K562 (cell line): ENCODE measurements around the gene MCC. TPM values are rescaled to one million over a fixed set of nuclear protein-coding genes. Genes with fewer than 3 reads are reported as not detected.

ENCODE experiments used
- ATAC-seq: fragments of 200-7000 bp; cut with Tn5 transposase; 3 replicates; pipeline ENCODE4 v1.9.1; 2020; ENCODE audit warnings: moderate library complexity
- BruUV-seq: library from RNA; stranded (reverse); fragments of 400-500 nt; replicated peaks from 2 replicates; lab custom pipeline; 2021; lab: Mats Ljungman, UMichigan
- CTCF ChIA-PET: fragments of 300-600 bp; formaldehyde crosslinking; extraction: SDS; loops from one replicate; lab custom pipeline; 2021; ENCODE audit warnings: low intra/inter-chr PET ratio; lab: Yijun Ruan, JAX
- POLR2A ChIA-PET: fragments of 300-600, 350-650 bp; sonication (Branson Sonifier 250); formaldehyde crosslinking; extraction: SDS; loops from one replicate; lab custom pipeline; 2021; ENCODE audit warnings: antibody characterized with exemption, inconsistent platforms; lab: Yijun Ruan, JAX
- DNase-seq, 4 experiments: peaks; one replicate each; pipeline versions ENCODE4 v3.0.0 to v3.0.0-alpha.2; 2011 to 2018; ENCODE audit warnings: low spot score in 3 of 4, mixed read lengths in 3 of 4; ENCODE audit errors: extremely low read depth in 1 of 4
- FAIRE-seq: peaks from 2 replicates; lab custom pipeline; 2011; peaks lifted over from hg19 to GRCh38; lab: Jason Lieb, UNC
- H2AFZ ChIP-seq: 2 replicates; pipeline ENCODE4 v1.6.0; 2011; ENCODE audit warnings: low read depth, low read length, control low read depth, inconsistent platforms
- H3K27ac ChIP-seq: fragments of 200-600 bp; 3 replicates; pipeline ENCODE4 v1.8.0; 2011; ENCODE audit warnings: low read depth, mild to moderate bottlenecking, control low read depth, inconsistent platforms, low read length, moderate library complexity, mixed read lengths; ENCODE audit errors: extremely low read depth
- H3K27me3 ChIP-seq, 2 experiments: fragments of 300-600 bp in 1 of 2; 2 replicates in 1 of 2; 3 replicates in 1 of 2; pipeline versions ENCODE4 v1.6.0 to v1.8.0; 2011; ENCODE audit warnings: inconsistent platforms in 2 of 2, low read length in 2 of 2, mild to moderate bottlenecking in 1 of 2, mixed read lengths in 1 of 2, moderate library complexity in 1 of 2; ENCODE audit not compliant: control insufficient read depth in 2 of 2, insufficient read depth in 2 of 2
- H3K36me3 ChIP-seq: fragments of 300-600 bp; 3 replicates; pipeline ENCODE4 v1.8.0; 2011; ENCODE audit warnings: mild to moderate bottlenecking, low read length, inconsistent platforms; ENCODE audit not compliant: control insufficient read depth, insufficient read depth
- H3K4me1 ChIP-seq, 2 experiments: fragments of 200-600 bp in 1 of 2; replicated peaks in 1 of 2; 2 replicates in 1 of 2; 3 replicates in 1 of 2; pipeline versions ENCODE4 v1.5.1 to v1.8.0; 2011; ENCODE audit warnings: inconsistent platforms in 2 of 2, low read length in 2 of 2, mild to moderate bottlenecking in 1 of 2, mixed read lengths in 1 of 2, moderate library complexity in 1 of 2; ENCODE audit not compliant: control insufficient read depth in 2 of 2, insufficient read depth in 2 of 2
- H3K4me2 ChIP-seq: 2 replicates; pipeline ENCODE4 v1.6.1; 2011; ENCODE audit warnings: low read length, control low read depth, inconsistent platforms, mixed read lengths; ENCODE audit not compliant: insufficient read depth
- H3K4me3 ChIP-seq: fragments of 200-600 bp; sonication (generic), shearing (Covaris generic); 2 replicates; pipeline ENCODE4 v1.5.1; 2016; ENCODE audit warnings: control low read depth, inconsistent platforms
- H3K79me2 ChIP-seq: fragments of 200-600 bp; 3 replicates; pipeline ENCODE4 v1.8.0; 2011; ENCODE audit warnings: low read length, inconsistent platforms; ENCODE audit not compliant: control insufficient read depth, insufficient read depth
- H3K9ac ChIP-seq, 2 experiments: 2 replicates each; pipeline versions ENCODE4 v1.6.0 to v1.6.1; 2011; ENCODE audit warnings: low read depth in 2 of 2, low read length in 2 of 2, control low read depth in 1 of 2, inconsistent platforms in 1 of 2, mild to moderate bottlenecking in 1 of 2, mixed read lengths in 1 of 2; ENCODE audit not compliant: insufficient read depth in 1 of 2
- H3K9me1 ChIP-seq: one replicate; pipeline ENCODE4 v1.6.0; 2011; ENCODE audit warnings: inconsistent platforms, mild to moderate bottlenecking, low read length, moderate library complexity; ENCODE audit not compliant: control insufficient read depth, insufficient read depth
- H3K9me3 ChIP-seq: replicated peaks from 2 replicates; pipeline ENCODE4 v1.5.1; 2011; ENCODE audit warnings: low read depth, low read length, inconsistent platforms; ENCODE audit not compliant: control insufficient read depth, insufficient read depth
- H4K20me1 ChIP-seq: replicated peaks from 2 replicates; pipeline ENCODE4 v1.6.1; 2011; ENCODE audit warnings: low read length, inconsistent platforms, mixed read lengths; ENCODE audit not compliant: control insufficient read depth, insufficient read depth
- DNMT1 ChIP-seq: fragments of 450-650 bp; IDR thresholded peaks from 2 replicates; pipeline ENCODE4 v1.6.1; 2016; ENCODE audit warnings: antibody characterized with exemption, mild to moderate bottlenecking
- ELF2 ChIP-seq: fragments of 250-450 bp; sonication (Bioruptor Pico); IDR thresholded peaks from 2 replicates; pipeline ENCODE4 v1.5.0; 2021; ENCODE audit warnings: mild to moderate bottlenecking
- EP400 ChIP-seq: fragments of 450-650 bp; IDR thresholded peaks from 2 replicates; pipeline ENCODE4 v1.6.1; 2017; ENCODE audit warnings: antibody characterized with exemption, mild to moderate bottlenecking, moderate library complexity
- JUN ChIP-seq, 2 experiments: sonication (generic) in 1 of 2; formaldehyde crosslinking in 1 of 2; IDR thresholded peaks; 2 replicates each; pipeline versions ENCODE4 v1.6.1 to v1.8.0; 2012 to 2022; ENCODE audit warnings: borderline replicate concordance in 2 of 2, mild to moderate bottlenecking in 2 of 2, improper control_type of control experiment in 1 of 2, low read depth in 1 of 2, low read length in 1 of 2, missing genetic modification reagents in 1 of 2
- POLR2AphosphoS5 ChIP-seq: IDR thresholded peaks from 2 replicates; pipeline ENCODE4 v1.6.1; 2011; ENCODE audit warnings: mild to moderate bottlenecking, low read depth, low read length, moderate library complexity; ENCODE audit not compliant: control insufficient read depth, insufficient read depth
- RBFOX2 ChIP-seq: fragments of 200-400 bp; formaldehyde crosslinking; IDR thresholded peaks from 2 replicates; pipeline ENCODE4 v1.6.1; 2017; ENCODE audit warnings: low read depth, mild to moderate bottlenecking, low read length, moderate library complexity
- SP1 ChIP-seq: sonication (generic); formaldehyde crosslinking; IDR thresholded peaks from 2 replicates; pipeline ENCODE4 v1.8.1; 2022; ENCODE audit warnings: mild to moderate bottlenecking, missing genetic modification reagents
- SREBF1 ChIP-seq: fragments of 150-350 bp; IDR thresholded peaks from 2 replicates; pipeline ENCODE4 v1.6.1; 2014; ENCODE audit warnings: antibody characterized with exemption, low read depth, low read length, borderline replicate concordance
- SRF ChIP-seq, 2 experiments: fragments of 250-450, 450-650 bp in 1 of 2; sonication (Bioruptor Pico) in 1 of 2; sonication (generic) in 1 of 2; formaldehyde crosslinking; IDR thresholded peaks; 2 replicates each; pipeline versions ENCODE4 v1.5.0 to v1.5.1; 2020 to 2022; ENCODE audit warnings: mild to moderate bottlenecking in 1 of 2, missing genetic modification reagents in 1 of 2
- STAG1 ChIP-seq: sonication (generic); formaldehyde crosslinking; IDR thresholded peaks from 2 replicates; pipeline ENCODE4 v1.5.0; 2020; ENCODE audit warnings: missing genetic modification reagents, borderline replicate concordance
- THAP12 ChIP-seq: fragments of 250-450 bp; sonication (Bioruptor Pico); IDR thresholded peaks from 2 replicates; pipeline ENCODE4 v1.9.0; 2021; ENCODE audit warnings: mild to moderate bottlenecking, inconsistent platforms
- ZNF583 ChIP-seq: fragments of 250-450 bp; sonication (Bioruptor Pico); IDR thresholded peaks from 2 replicates; pipeline ENCODE4 v1.4.0; 2020
- WGBS: fragments of 100-300 bp; shearing (Covaris generic); methylation state at CpG from one replicate; pipeline ENCODE4 v1.1.6; 2016; ENCODE audit warnings: low coverage, mixed read lengths; ENCODE audit not compliant: insufficient coverage; ENCODE audit errors: missing lambda C conversion rate; 5-methylcytosine and 5-hydroxymethylcytosine counted together
- in situ Hi-C: fragments of 300-500 bp; cut with MboI; formaldehyde crosslinking; loops from 4 replicates; pipeline ENCODE4 v1.15.0; 2018; ENCODE audit warnings: inconsistent platforms, mixed read lengths
- intact Hi-C: fragments of 100-400 bp; cut with micrococcal nuclease; formaldehyde crosslinking; loops from 2 replicates; pipeline ENCODE4 v1.14.2; 2022
- polyA plus RNA-seq, 8 experiments: library from polyadenylated mRNA; depleted of rRNA in 4 of 8; stranded (reverse) in 5 of 8; unstranded in 3 of 8; fragments of >200 nt; fragmentation: Nextera tagmentation in 2 of 8; fragmentation: Illumina TruSeq in 1 of 8; extraction: Ambion mirVana in 2 of 8; extraction: Trizol in 1 of 8; gene quantifications; 2 replicates each; pipeline versions ENCODE4 v1.2.1 to v1.2.3, GENCODE V29; 2011 to 2014; ENCODE audit warnings: inconsistent platforms in 1 of 8, missing spikeins in 1 of 8
- total RNA-seq, 7 experiments: library from RNA; depleted of rRNA in 6 of 7; stranded (reverse); fragments of >200 nt in 6 of 7; fragmentation: Illumina TruSeq in 2 of 7; extraction: Trizol in 2 of 7; gene quantifications; 2 replicates each; pipeline versions ENCODE4 v1.2.1 to v1.2.3, GENCODE V29; 2011 to 2021; ENCODE audit warnings: low replicate concordance in 1 of 7
- TF ChIP-seq, protein P1 (sequence below): sonication (generic); formaldehyde crosslinking; IDR thresholded peaks from 2 replicates; pipeline ENCODE4 v1.8.0; 2023; ENCODE audit warnings: missing genetic modification reagents, mild to moderate bottlenecking, borderline replicate concordance

The MCC gene
- total and polyA plus RNA-seq, 9 of the 15 experiments (the other 6 are each of a cell fraction or from before 2014, with no cell fraction given): 0.04 to 0.24 (median 0.06) TPM; not detected in 1

DNA sequence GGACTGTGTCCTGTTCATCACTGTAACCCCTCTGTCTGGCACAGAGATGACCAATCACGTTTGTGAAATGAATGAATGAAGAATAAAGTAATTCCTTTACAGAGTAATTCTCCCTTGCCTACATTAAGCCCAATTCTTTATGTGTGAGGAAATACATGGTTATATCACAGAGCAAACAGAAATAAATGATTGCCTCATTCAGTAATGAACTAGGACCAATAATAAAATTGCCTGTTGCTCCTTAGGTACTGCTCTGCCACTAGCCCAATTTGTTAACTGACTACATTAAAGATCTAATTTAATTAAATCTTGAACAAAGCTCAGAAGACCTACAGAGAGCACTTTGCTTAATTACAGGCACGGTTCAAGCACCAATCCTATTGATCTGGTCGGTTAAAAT lies 389.9 kb downstream of the MCC start:
- no peak overlapping the region for H3K9ac ChIP-seq
- POLR2A ChIA-PET: no interaction called here

More for the DNA sequence above, 389.9 kb downstream of the MCC start:
- no peaks in the 10 kb centered on the region for H3K9me3 ChIP-seq
- WGBS: 0% methylated on average over 3 of the region's 3 CpGs
- no peak for FAIRE-seq
- TF ChIP-seq DNMT1: no peak
- no peak for TF ChIP-seq JUN (IDR thresholded peaks at IDR 0.05; ENCODE audit: borderline replicate concordance, low read depth, low read length)
- no peak for TF ChIP-seq JUN (CRISPR knock-in tag; IDR thresholded peaks at IDR 0.05; ENCODE audit: borderline replicate concordance)
- TF ChIP-seq, protein P1, sequence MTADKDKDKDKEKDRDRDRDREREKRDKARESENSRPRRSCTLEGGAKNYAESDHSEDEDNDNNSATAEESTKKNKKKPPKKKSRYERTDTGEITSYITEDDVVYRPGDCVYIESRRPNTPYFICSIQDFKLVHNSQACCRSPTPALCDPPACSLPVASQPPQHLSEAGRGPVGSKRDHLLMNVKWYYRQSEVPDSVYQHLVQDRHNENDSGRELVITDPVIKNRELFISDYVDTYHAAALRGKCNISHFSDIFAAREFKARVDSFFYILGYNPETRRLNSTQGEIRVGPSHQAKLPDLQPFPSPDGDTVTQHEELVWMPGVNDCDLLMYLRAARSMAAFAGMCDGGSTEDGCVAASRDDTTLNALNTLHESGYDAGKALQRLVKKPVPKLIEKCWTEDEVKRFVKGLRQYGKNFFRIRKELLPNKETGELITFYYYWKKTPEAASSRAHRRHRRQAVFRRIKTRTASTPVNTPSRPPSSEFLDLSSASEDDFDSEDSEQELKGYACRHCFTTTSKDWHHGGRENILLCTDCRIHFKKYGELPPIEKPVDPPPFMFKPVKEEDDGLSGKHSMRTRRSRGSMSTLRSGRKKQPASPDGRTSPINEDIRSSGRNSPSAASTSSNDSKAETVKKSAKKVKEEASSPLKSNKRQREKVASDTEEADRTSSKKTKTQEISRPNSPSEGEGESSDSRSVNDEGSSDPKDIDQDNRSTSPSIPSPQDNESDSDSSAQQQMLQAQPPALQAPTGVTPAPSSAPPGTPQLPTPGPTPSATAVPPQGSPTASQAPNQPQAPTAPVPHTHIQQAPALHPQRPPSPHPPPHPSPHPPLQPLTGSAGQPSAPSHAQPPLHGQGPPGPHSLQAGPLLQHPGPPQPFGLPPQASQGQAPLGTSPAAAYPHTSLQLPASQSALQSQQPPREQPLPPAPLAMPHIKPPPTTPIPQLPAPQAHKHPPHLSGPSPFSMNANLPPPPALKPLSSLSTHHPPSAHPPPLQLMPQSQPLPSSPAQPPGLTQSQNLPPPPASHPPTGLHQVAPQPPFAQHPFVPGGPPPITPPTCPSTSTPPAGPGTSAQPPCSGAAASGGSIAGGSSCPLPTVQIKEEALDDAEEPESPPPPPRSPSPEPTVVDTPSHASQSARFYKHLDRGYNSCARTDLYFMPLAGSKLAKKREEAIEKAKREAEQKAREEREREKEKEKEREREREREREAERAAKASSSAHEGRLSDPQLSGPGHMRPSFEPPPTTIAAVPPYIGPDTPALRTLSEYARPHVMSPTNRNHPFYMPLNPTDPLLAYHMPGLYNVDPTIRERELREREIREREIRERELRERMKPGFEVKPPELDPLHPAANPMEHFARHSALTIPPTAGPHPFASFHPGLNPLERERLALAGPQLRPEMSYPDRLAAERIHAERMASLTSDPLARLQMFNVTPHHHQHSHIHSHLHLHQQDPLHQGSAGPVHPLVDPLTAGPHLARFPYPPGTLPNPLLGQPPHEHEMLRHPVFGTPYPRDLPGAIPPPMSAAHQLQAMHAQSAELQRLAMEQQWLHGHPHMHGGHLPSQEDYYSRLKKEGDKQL (CRISPR knock-in tag): no peak
- no peak for TF ChIP-seq EP400
- TF ChIP-seq ZNF583 (CRISPR knock-in tag): no peak
- TF ChIP-seq SRF (CRISPR knock-in tag; IDR thresholded peaks at IDR 0.05): no peak
- TF ChIP-seq ELF2 (CRISPR knock-in tag): no peak
- no peak for TF ChIP-seq SP1 (CRISPR knock-in tag)
- TF ChIP-seq STAG1 (CRISPR knock-in tag): no peak
- no peak for TF ChIP-seq POLR2AphosphoS5
- TF ChIP-seq THAP12 (CRISPR knock-in tag): no peak
- TF ChIP-seq SREBF1: no peak
- no peak for TF ChIP-seq RBFOX2
- TF ChIP-seq, all 486 proteins: peak for 0
- H3K36me3 ChIP-seq: no peaks in the 10 kb centered on the region
- no peaks in the 10 kb centered on the region for H4K20me1 ChIP-seq
- H3K27me3 ChIP-seq: peaks cover 0 to 6% of the 10 kb centered on the region in 2 experiments; a peak in 3 of 5 replicates
- H3K4me1 ChIP-seq: no peaks in the 10 kb centered on the region
- no peak for ATAC-seq
- intact Hi-C loops: no loop called here
- DNase-seq: no peak
- in situ Hi-C loops: no loop called here
- CTCF ChIA-PET: no interaction called here
- H3K9me1 ChIP-seq: no peaks in the 10 kb centered on the region
- H3K79me2 ChIP-seq: no peaks in the 10 kb centered on the region
- no peak overlapping the region for H3K4me3 ChIP-seq
- no peak overlapping the region for H3K27ac ChIP-seq
- H3K4me2 ChIP-seq: no peak overlapping the region; the same call in 1 of the 2 replicates
- H2AFZ ChIP-seq: no peak overlapping the region
- BruUV-seq: no TSS peak
